ENCODE data around the gene MTG1. TPM values are rescaled to one million over a fixed set of nuclear protein-coding genes. Genes with fewer than 3 reads are reported as not detected.
A peak's percentile ranks its signal among the peaks of the same experiment; 100 is the strongest.
"Not testable (repeated sequence)": the region's sequence is repeated elsewhere in the genome, so short reads cannot be mapped to it uniquely, and the experiment has no call there.

MTG1 gene
- total RNA-seq, 1 donor from 2014 or later: 33.0 TPM

DNA sequence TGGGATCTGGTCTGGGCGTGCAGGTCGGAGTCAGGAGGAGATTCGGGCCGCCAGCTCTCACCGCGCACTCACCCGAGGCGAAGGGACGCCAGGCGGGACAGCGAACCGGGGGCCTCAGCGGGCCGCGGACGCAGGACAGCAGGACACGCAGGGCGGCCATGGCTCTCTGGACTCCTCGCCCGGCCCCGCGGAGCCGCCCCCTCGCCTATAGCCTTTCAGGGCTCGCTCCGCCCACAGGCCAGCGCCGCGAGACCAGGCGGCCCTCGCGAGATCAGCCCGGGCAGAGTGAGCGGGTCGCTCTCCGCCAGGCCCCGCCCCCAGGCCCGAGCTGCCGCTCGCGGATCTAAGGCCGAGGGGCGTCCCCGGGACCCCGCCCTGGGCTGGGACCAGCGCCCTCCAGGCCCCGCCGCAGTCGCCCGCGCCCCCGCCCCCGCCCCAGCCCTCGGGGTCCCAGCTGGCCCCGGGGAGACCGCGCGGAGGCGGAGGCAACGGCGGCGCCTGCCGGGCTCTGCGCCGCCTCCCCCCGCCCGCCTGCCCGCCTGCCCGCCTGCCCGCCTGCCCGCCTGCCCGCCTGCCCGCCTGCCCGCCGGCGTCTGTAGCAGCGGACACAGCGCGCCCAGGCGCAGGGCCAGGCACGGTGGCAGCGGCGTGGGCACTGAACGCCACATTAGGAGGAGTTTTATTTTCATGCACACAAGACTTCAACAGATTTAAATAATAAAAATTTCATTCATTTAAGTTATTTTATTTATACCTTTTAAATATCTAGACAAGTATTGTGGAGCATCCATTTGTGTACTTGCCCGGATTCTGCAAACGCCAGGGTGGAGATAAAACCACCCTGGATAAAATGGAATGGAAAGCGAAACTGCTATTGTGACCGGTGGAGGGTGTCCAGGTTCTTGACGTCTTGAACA lies 20.5 kb upstream of the MTG1 start, which contains the start of gene ECHS1:
TSS of gene ECHS1 (minus strand) at position 181 of the 917 bp plus-strand sequence. CDS start at position 160, 21 bp downstream.
- TF ChIP-seq CTCF (IDR thresholded peaks at IDR 0.05): no peak
- ATAC-seq (peak; percentile 98), DNase-seq (peak; percentile 99)
- no peaks in the 10 kb centered on the region for H3K27me3 ChIP-seq
- H3K4me3 ChIP-seq: peak within 1 kb of the TSS; percentile 72
- peak within 1 kb of the TSS; percentile 83 for H3K27ac ChIP-seq
- peaks cover 25% of the 10 kb centered on the region for H3K36me3 ChIP-seq
- no peaks in the 10 kb centered on the region for H3K9me3 ChIP-seq
- peaks cover 19% of the 10 kb centered on the region for H3K4me1 ChIP-seq
- intact Hi-C loops (cut with DNase I): no loop called here

GRCh38 chr10:133375357-133376115 lies 18.4 kb upstream of the MTG1 start:
- no peak for TF ChIP-seq CTCF (IDR thresholded peaks at IDR 0.05)
- intact Hi-C loops (cut with DNase I): no loop called here
- ATAC-seq: no peak
- no peak for DNase-seq
- peaks cover 19% of the 10 kb centered on the region for H3K4me1 ChIP-seq
- H3K9me3 ChIP-seq: no peaks in the 10 kb centered on the region
- no peaks in the 10 kb centered on the region for H3K27me3 ChIP-seq
- H3K27ac ChIP-seq: no peak overlapping the region
- H3K4me3 ChIP-seq: no peak overlapping the region
- H3K36me3 ChIP-seq: peaks cover 4% of the 10 kb centered on the region

GRCh38 chr10:133376183-133376582 lies 17.8 kb upstream of the MTG1 start:
- H3K4me3 ChIP-seq; ATAC-seq; H3K9me3 ChIP-seq; intact Hi-C loops (cut with DNase I); H3K36me3 ChIP-seq; DNase-seq; H3K27me3 ChIP-seq; H3K27ac ChIP-seq: not testable (repeated sequence)
- peaks cover 19% of the 10 kb centered on the region for H3K4me1 ChIP-seq

DNA sequence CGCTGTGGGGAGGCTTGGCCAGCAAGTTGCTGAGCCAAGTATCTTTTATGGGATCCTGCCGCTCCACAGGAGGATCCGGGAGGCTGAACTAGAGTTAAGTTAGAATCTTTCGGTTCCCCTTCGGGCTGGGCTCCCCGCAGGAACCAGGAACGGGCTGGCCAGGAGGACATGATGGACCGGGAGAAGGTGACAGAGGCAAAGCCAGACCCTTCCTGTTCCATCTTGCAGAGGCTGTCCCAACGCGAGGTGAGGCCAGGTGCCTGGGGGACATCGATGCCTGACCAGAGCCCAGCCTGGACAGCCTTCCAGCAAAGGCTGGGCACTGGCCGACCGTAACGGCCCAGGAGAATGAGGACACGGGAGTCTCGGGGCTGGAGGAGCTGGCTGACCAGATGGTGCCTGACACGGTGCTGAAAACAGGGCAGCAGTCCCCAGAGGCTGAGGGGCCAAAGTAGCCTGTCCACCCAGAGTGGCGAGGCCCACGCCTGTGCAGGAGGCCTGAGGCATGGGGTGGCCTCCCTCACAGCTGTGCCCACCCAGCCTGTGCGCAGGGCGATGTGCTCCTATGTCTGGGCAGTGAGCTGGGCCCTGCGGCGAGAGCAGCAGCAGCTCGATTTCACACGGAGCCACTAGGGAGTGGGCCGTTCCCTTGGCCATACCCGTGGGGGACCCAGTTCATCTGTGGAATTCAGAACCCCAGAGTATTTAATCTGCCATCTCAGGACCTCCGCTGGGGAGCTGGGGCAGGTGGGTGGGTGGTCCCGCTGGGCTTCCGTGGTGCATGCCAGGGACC lies 16.7 kb upstream of the MTG1 start:
- H3K36me3 ChIP-seq: no peaks in the 10 kb centered on the region
- H3K4me3 ChIP-seq: no peak overlapping the region
- intact Hi-C loops (cut with DNase I): no loop called here
- no peak overlapping the region for H3K27ac ChIP-seq
- peaks cover 17% of the 10 kb centered on the region for H3K4me1 ChIP-seq
- ATAC-seq (no peak), DNase-seq (no peak)
- no peaks in the 10 kb centered on the region for H3K27me3 ChIP-seq
- H3K9me3 ChIP-seq: no peaks in the 10 kb centered on the region
- no peak for TF ChIP-seq CTCF (IDR thresholded peaks at IDR 0.05)

- intact Hi-C loops (cut with DNase I): no loop called here
- no peaks in the 10 kb centered on the region for H3K36me3 ChIP-seq
- ATAC-seq (no peak), DNase-seq (no peak)
- no peak for TF ChIP-seq CTCF (IDR thresholded peaks at IDR 0.05)
- H3K4me1 ChIP-seq: peaks cover 15% of the 10 kb centered on the region
- H3K27me3 ChIP-seq: no peaks in the 10 kb centered on the region
- H3K4me3 ChIP-seq: peak overlapping the region; percentile 81
- peak overlapping the region; percentile 82 for H3K27ac ChIP-seq
- no peaks in the 10 kb centered on the region for H3K9me3 ChIP-seq
Measured at GRCh38 chr10:133377818-133378250, 16.1 kb upstream of the MTG1 start.
